ENCODE data around the gene IRF2BP2.

IRF2BP2 gene

GRCh38 chr1:234582681-234583301, 27.2 kb downstream of the IRF2BP2 start:
- no peak for DNase-seq (ENCODE audit: low spot score)

DNA sequence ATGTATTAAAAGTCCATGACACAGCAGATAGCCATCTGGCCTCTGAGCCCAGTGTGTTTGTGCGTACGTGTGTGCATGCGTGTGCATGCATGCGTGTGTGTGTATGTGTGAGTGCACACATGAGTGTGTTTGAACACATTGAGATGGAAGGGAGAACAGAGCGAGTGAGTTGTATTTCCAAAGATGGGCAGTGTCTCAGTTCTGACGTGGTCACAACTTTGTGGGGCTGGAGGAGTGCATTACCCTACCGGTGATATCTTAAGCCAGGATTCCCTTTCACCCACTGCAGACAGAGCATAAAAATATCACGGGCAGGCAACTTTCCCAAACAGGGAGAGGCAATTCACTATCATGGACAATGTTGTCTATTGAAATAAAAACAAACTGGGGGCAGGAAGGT, 27.8 kb downstream of the IRF2BP2 start:
- no peak for DNase-seq (ENCODE audit: low spot score)

GRCh38 chr1:234581063-234581714, 28.8 kb downstream of the IRF2BP2 start:
- no peak for DNase-seq (ENCODE audit: low spot score)

- DNase-seq (ENCODE audit: low spot score): no peak
These were observed 30.0 kb downstream of the IRF2BP2 start for GRCh38 chr1:234579967-234580366.

- no peak for DNase-seq (ENCODE audit: low spot score)
These were observed 31.2 kb downstream of the IRF2BP2 start for GRCh38 chr1:234578735-234579134.

DNA sequence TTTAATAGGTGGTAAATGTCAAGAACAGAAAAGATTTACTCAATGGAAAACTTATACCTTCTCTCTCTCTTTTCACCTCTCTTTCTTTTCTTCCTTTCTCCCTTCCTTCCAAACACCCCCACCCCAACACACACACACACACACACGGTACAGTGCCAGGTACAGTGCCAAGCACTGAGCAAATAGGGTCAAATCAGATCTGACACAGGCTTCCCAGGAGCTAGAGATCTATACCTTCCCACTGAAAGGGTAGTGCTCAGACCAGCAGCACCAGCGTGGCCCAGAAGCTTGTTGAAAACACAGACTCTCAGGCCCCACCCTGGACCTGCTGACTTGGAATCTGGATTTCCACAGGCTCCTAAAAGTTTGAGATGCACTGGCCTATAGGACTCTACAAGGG, 31.9 kb downstream of the IRF2BP2 start:
- no peak for DNase-seq (ENCODE audit: low spot score)

DNA sequence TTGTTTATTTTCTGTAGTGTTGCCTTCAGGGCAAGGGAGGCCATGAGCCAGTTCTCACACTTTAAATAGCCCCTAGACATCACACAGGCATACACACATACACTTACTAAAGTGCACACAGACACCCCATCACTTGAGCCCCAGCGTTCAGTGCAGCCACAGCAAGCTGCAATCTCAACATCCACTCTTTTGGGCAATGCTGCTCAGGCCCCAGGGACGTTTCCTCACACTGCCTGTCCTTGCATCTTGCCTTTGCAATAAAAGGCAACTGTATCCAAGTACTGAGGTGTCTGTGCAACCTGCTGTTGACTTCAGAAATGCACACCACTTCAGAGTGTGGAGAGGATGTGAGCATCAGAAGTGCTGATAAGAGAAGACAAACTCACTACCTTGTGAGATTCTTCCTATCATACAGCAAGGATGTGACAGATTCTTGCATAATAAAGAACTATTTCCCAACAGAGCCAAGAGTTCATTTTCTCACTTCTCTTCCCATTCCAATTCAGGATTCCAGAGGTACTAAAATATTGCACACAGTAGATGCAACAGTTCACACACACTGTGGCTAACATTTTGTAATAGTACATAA, 36.2 kb downstream of the IRF2BP2 start:
- DNase-seq (ENCODE audit: low spot score): no peak

DNA sequence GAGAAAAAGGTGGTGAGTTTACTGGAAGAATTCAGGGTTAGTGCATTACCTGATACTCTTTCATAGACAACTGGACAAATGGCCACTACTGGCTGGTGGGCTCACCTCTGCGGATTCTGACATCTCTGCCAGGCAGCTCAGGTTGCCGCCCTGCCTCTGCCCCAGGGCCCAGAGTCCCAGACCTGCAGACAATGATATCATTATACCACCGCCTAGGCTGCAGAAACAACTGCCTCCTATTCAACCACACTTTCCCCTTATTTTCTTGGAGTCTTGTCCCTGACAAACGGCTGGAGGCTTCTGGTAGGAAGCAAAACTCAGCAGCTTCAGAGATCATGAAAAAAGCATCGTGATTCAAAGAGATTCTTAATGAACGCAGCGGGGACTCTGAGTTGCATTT, 37.0 kb downstream of the IRF2BP2 start:
- no peak for DNase-seq (ENCODE audit: low spot score)

DNA sequence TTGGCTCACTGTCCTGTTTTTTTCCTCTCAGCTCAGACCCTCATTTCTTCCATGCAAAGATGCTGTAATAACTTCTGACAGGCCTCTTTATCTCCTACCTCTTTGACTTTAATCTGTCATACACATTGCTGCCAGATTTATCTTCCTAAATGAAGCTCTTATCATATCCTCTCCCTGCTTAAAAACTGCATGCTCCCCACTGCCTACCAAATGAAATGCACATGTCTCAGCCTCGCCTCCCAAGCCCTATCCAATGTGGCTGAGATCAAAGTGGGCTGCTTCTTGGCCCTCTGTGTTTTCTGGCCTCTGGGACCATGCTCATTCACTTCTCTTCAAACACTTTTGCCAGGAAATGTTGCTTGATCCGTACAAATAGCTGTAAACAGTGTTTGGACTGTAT, 38.3 kb downstream of the IRF2BP2 start:
- DNase-seq (ENCODE audit: low spot score): no peak

DNA sequence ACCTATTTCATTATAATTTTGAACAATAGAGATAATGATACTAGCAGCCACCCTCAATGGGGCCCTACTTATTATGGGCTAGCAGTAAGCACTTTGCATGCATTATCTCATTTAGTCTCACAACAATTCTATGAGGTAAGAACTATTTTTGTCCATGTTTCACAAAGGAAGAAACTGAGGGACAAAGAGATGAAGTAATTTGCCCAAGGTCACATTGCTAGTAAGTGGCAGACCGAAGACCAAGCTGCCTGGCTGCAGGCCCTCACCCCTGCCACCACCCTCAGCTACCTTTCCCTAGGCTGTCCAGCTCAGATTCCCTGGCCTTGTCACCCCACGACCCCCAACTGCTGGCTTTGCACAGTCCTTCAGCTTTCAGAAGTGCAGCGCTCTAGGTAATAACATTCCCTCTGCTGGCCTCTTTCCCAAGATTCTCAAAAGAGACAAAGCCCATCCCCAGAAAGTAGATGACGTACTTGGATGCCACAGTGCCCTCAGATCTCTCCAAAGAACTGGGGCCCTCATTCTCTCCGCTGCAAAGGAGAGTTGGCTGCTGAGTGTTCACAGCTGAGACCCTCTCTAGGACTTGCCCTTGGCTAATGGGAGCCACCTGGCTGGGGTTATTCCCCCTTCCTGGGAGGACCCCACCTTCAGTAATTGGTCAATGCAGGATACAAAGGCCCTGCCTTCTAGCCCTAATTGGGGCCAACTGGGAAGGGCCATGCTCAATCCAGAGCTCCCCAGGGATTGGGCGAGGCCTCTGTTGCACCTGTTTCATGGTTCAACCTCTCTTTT, 39.5 kb downstream of the IRF2BP2 start:
- DNase-seq (ENCODE audit: low spot score): no peak

DNA sequence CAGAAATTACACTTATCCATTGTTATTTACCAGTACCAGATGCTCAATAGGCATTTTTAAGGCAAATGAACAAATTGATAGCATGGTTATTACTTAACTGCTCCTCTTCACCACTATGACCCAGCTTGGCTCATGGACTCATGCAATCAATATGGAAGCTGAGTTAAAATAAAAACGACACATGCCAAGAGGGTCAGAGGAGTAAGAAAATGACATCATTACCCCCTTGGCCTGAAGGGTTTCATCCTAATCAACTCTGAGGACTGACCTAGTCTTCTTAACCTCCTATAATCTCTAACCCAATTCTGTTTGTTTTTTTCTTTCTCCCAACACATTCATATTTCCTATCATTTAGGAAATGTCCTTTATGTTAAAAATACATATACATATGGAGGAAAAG, 41.6 kb downstream of the IRF2BP2 start:
- no peak for DNase-seq (ENCODE audit: low spot score)

- no peak for DNase-seq (ENCODE audit: low spot score)
These were observed 44.8 kb downstream of the IRF2BP2 start for GRCh38 chr1:234565132-234565531.

DNA sequence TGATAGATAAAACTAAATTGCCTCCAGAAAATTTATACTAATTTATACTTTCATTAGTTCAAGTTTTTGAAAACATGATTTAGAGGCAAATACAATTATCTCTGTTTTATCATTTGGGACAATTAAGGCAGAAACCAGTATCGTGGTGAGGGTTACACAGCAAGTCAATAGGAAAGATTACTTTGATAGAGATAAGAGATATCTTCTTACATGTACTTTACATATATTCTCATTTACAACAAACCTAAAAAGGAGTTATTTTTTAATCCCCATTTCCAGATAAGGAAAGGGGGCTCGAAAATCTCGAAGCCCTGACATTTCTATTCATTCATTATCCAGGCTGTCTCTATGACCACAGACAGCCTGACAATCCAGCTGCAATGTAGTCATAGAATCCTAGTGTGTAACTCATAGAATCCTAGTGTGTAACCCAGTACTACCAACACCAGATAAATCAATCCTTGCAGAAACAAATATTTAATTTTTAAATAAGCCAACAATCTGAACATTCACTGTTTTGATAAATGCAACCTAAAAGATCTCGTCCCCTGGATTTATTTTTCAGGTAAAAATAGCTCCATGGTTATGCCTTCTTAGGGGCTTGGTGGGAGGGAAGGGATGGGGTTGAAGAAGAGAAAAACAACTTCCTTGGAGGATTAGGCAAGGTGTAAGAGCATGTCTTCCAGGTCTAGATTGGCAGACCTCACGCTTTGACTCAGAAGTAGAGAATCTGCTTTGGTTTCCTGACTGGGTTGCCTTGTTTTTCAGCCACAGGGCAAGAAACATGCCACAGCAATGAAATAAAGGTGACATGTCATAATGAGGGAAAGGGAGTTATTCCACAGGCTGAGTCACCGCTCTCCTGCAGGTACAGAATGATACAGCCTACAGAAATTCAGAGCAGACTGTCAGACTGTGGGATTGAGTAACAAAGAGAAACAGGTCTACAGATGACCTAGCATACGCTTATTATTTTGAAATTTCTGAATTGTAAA, 45.6 kb downstream of the IRF2BP2 start:
- DNase-seq (ENCODE audit: low spot score): peak; percentile 60

GRCh38 chr1:234562334-234562733, 47.6 kb downstream of the IRF2BP2 start:
- no peak for DNase-seq (ENCODE audit: low spot score)

GRCh38 chr1:234561319-234561718, 48.7 kb downstream of the IRF2BP2 start:
- no peak for DNase-seq (ENCODE audit: low spot score)

GRCh38 chr1:234559902-234560676, 49.9 kb downstream of the IRF2BP2 start:
- DNase-seq (ENCODE audit: low spot score): no peak

GRCh38 chr1:234559152-234559901, 50.7 kb downstream of the IRF2BP2 start:
- DNase-seq (ENCODE audit: low spot score): no peak

DNA sequence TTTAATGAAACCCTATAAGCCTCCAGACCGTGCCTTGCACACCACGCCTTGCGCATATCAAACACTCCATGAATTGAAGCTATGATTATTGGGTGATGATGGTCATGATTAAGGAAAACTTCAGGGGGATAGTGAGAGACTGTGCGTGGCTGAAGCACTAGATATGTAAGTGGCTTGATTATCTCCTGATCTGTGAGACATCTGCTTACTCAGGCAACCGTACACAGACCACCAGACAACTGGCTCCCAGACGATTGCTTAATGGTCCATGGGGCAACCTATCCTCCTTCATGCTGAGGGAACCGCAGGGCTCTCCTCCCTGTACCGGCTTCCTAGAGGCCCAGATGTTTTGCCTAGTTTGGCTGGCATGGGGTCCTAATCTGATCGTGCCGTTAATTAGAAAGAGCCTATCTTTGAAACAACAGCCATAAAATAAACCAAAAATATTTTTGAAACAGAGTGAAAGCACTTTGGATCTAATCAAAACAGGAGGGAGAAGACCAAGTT, 51.6 kb downstream of the IRF2BP2 start:
- DNase-seq (ENCODE audit: low spot score): no peak

GRCh38 chr1:234556245-234556943, 53.6 kb downstream of the IRF2BP2 start:
- no peak for DNase-seq (ENCODE audit: low spot score)

Data from putamen (tissue), 1 donor.